ENCODE measurements around the gene HSD17B2. TPM values are rescaled to one million over a fixed set of nuclear protein-coding genes. Genes with fewer than 3 reads are reported as not detected.
"Not testable (repeated sequence)": the region's sequence is repeated elsewhere in the genome, so short reads cannot be mapped to it uniquely, and the experiment has no call there.

Gene HSD17B2
- total RNA-seq, 1 donor from 2014 or later, result 0.13 TPM

- DNase-seq (ENCODE audit: low read depth, low spot score), result no peak
These were observed 98.7 kb downstream of the HSD17B2 start for GRCh38 chr16:82133798-82134197.

GRCh38 chr16:82134846-82135245, 99.8 kb downstream of the HSD17B2 start:
- no peak for DNase-seq (ENCODE audit: low read depth, low spot score)

GRCh38 chr16:82135844-82136243, 100.8 kb downstream of the HSD17B2 start:
- DNase-seq (ENCODE audit: low read depth, low spot score), result no peak

GRCh38 chr16:82136956-82137821, 102.1 kb downstream of the HSD17B2 start:
- DNase-seq (ENCODE audit: low read depth, low spot score), result no peak

- DNase-seq (ENCODE audit: low read depth, low spot score), result no peak
These were observed 102.7 kb downstream of the HSD17B2 start for GRCh38 chr16:82137822-82138167.

GRCh38 chr16:82138478-82139285, 103.6 kb downstream of the HSD17B2 start:
- DNase-seq (ENCODE audit: low read depth, low spot score), result no peak

GRCh38 chr16:82139286-82139571, 104.2 kb downstream of the HSD17B2 start:
- not testable (repeated sequence) for DNase-seq (ENCODE audit: low read depth, low spot score)

GRCh38 chr16:82146556-82146955, 111.5 kb downstream of the HSD17B2 start:
- DNase-seq (ENCODE audit: low read depth, low spot score), result no peak

GRCh38 chr16:82146957-82147356, 111.9 kb downstream of the HSD17B2 start:
- DNase-seq (ENCODE audit: low read depth, low spot score), result no peak

- no peak for DNase-seq (ENCODE audit: low read depth, low spot score)
These were observed 112.5 kb downstream of the HSD17B2 start for GRCh38 chr16:82147546-82147945.

Other genes starting within 250 kb of the HSD17B2 start
- 0.40 and 3.3 TPM in 2 replicates for gene SDR42E1, start 23.8 kb upstream of the HSD17B2 start, total RNA-seq
- gene MPHOSPH6, start 135.0 kb downstream of the HSD17B2 start, total RNA-seq, result 28.8 and 40.0 TPM in 2 replicates